H1 (cell line): ENCODE data around the gene KRT7.

Source experiments
- BRCA1 ChIP-seq: IDR thresholded peaks from 2 replicates; pipeline ENCODE4 v1.6.1; 2012; ENCODE audit warnings: low read depth, low read length, improper control_type of control experiment
- CEBPB ChIP-seq: IDR thresholded peaks from 2 replicates; pipeline ENCODE4 v1.6.1; 2012; ENCODE audit warnings: low read depth, low read length
- CTCF ChIP-seq, 3 experiments: IDR thresholded peaks; 1 replicate in 2 of 3; 2 replicates in 1 of 3; pipeline versions ENCODE4 v1.5.1 to v1.6.1; 2011; ENCODE audit warnings: low read length in 3 of 3, mild to moderate bottlenecking in 3 of 3, inconsistent platforms in 2 of 3, low read depth in 1 of 3, moderate library complexity in 1 of 3; ENCODE audit not compliant: insufficient read depth in 1 of 3; ENCODE audit errors: control extremely low read depth in 1 of 3
- EP300 ChIP-seq, 2 experiments: IDR thresholded peaks; 1 replicate in 1 of 2; 2 replicates in 1 of 2; pipeline ENCODE4 v1.6.1; 2011 to 2012; ENCODE audit warnings: low read depth in 2 of 2, low read length in 2 of 2, mild to moderate bottlenecking in 2 of 2, borderline replicate concordance in 1 of 2, inconsistent platforms in 1 of 2, moderate library complexity in 1 of 2
- GABPA ChIP-seq: IDR thresholded peaks from 2 replicates; pipeline ENCODE4 v1.6.1; 2011; ENCODE audit warnings: mild to moderate bottlenecking, low read length, moderate library complexity, borderline replicate concordance; ENCODE audit not compliant: insufficient read depth
- MAFK ChIP-seq: IDR thresholded peaks from 2 replicates; pipeline ENCODE4 v1.6.1; 2012; ENCODE audit warnings: low read depth, mild to moderate bottlenecking, improper control_type of control experiment, low read length
- POLR2A ChIP-seq, 2 experiments: IDR thresholded peaks; 1 replicate in 1 of 2; 2 replicates in 1 of 2; pipeline ENCODE4 v1.6.1; 2011; ENCODE audit warnings: low read depth in 2 of 2, low read length in 2 of 2, mild to moderate bottlenecking in 2 of 2; ENCODE audit errors: control extremely low read depth in 1 of 2
- POLR2AphosphoS5 ChIP-seq: IDR thresholded peaks from 2 replicates; pipeline ENCODE4 v1.6.1; 2011; ENCODE audit warnings: low read depth, low read length
- SP1 ChIP-seq: IDR thresholded peaks from 2 replicates; pipeline ENCODE4 v1.6.1; 2011; ENCODE audit warnings: low read depth, low read length
- TBP ChIP-seq: IDR thresholded peaks from 2 replicates; pipeline ENCODE4 v1.6.1; 2011; ENCODE audit warnings: low read depth, low read length, improper control_type of control experiment
- USF2 ChIP-seq: IDR thresholded peaks from 2 replicates; pipeline ENCODE4 v1.6.1; 2011; ENCODE audit warnings: low read length, improper control_type of control experiment
- YY1 ChIP-seq: IDR thresholded peaks from 2 replicates; pipeline ENCODE4 v1.6.1; 2011; ENCODE audit warnings: low read depth, mild to moderate bottlenecking, low read length

GRCh38 chr12:52284562-52285171 lies 51.6 kb downstream of the KRT7 start:
- no peak for TF ChIP-seq GABPA
- TF ChIP-seq BRCA1, result no peak
- no peak for TF ChIP-seq CEBPB
- TF ChIP-seq USF2, result no peak
- no peak for TF ChIP-seq EP300 (IDR thresholded peaks at IDR 0.05; ENCODE audit: borderline replicate concordance in 1 of 2, low read depth in 2 of 2, low read length in 2 of 2)
- TF ChIP-seq POLR2A (IDR thresholded peaks at IDR 0.05; ENCODE audit: control extremely low read depth in 1 of 2, low read depth in 2 of 2, low read length in 2 of 2), result no peak
- TF ChIP-seq POLR2AphosphoS5, result no peak
- no peak for TF ChIP-seq TBP
- TF ChIP-seq MAFK, result no peak
- TF ChIP-seq SP1, result no peak
- TF ChIP-seq CTCF (IDR thresholded peaks at IDR 0.05; ENCODE audit: control extremely low read depth in 1 of 3, insufficient read depth in 1 of 3, low read depth in 1 of 3, low read length in 3 of 3), result no peak
- TF ChIP-seq YY1, result no peak
